ENCODE results near the gene C16orf87.

DNA sequence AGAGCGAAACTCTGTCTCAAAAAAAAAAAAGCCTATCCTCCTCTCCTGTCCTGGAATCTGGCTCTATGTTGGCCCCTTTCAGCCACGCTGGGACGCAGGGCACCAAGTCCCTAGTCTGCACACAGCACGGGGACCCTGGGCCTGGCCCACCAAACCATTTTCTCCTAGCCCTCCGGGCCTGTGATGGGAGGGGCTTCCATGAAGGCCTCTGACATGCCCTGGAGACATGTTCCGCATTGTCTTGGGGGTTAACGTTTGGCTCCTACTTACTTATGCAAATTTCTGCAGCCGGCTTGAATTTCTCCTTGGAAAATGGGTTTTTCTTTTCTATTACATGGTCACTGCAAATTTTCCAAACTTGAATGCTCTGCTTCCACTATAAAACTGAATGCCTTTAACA is 40.6 kb upstream of the C16orf87 start:
- TF ChIP-seq POLR2A (IDR thresholded peaks at IDR 0.05) = no peak
- TF ChIP-seq, protein P1, sequence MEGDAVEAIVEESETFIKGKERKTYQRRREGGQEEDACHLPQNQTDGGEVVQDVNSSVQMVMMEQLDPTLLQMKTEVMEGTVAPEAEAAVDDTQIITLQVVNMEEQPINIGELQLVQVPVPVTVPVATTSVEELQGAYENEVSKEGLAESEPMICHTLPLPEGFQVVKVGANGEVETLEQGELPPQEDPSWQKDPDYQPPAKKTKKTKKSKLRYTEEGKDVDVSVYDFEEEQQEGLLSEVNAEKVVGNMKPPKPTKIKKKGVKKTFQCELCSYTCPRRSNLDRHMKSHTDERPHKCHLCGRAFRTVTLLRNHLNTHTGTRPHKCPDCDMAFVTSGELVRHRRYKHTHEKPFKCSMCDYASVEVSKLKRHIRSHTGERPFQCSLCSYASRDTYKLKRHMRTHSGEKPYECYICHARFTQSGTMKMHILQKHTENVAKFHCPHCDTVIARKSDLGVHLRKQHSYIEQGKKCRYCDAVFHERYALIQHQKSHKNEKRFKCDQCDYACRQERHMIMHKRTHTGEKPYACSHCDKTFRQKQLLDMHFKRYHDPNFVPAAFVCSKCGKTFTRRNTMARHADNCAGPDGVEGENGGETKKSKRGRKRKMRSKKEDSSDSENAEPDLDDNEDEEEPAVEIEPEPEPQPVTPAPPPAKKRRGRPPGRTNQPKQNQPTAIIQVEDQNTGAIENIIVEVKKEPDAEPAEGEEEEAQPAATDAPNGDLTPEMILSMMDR (IDR thresholded peaks at IDR 0.05) = no peak
